HCT116 (cell line): ENCODE data around the gene GSTM4. TPM values are rescaled to one million over a fixed set of nuclear protein-coding genes. Genes with fewer than 3 reads are reported as not detected.

Source experiments
- ATAC-seq: fragments of 200-7000 bp; cut with Tn5 transposase; 2 replicates; pipeline ENCODE4 v1.9.1; 2020; ENCODE audit warnings: mild to moderate bottlenecking, moderate library complexity
- BruUV-seq: library from RNA; stranded (reverse); fragments of 400-500 nt; replicated peaks from 2 replicates; lab custom pipeline; 2021; lab: Mats Ljungman, UMichigan
- CTCF ChIA-PET: fragments of 300-600 bp; sonication (Branson Sonifier 250); formaldehyde crosslinking; loops from one replicate; lab custom pipeline; 2021; ENCODE audit warnings: antibody characterized with exemption; lab: Charles Lee
- POLR2A ChIA-PET: fragments of 300-600, 350-600 bp; sonication (Branson Sonifier 250); formaldehyde crosslinking; loops from one replicate; lab custom pipeline; 2021; ENCODE audit warnings: antibody characterized with exemption; lab: Charles Lee
- RAD21 ChIA-PET, 2 experiments: fragments of 300-600 bp; sonication (Branson Sonifier 250); formaldehyde crosslinking; loops; one replicate each; lab custom pipeline; 2023; ENCODE audit warnings: low total read pairs in 2 of 2; ENCODE audit not compliant: uncharacterized antibody in 2 of 2, unreplicated experiment in 2 of 2, low non-redundant PET in 1 of 2; lab: Charles Lee
- DNase-seq: peaks from one replicate; pipeline ENCODE4 v3.0.0-alpha.2; 2010; ENCODE audit warnings: low read depth, low spot score
- H2AFZ ChIP-seq: fragments of 200-600 bp; shearing (Covaris generic), sonication (generic); 2 replicates; pipeline ENCODE4 v1.6.1; 2017; ENCODE audit warnings: low read depth, mixed run types, mixed read lengths, antibody characterized with exemption, low read length; ENCODE audit not compliant: poor library complexity, severe bottlenecking
- H3K27ac ChIP-seq: 2 replicates; pipeline ENCODE4 v1.5.1; 2012; ENCODE audit warnings: low read depth, low read length
- H3K27me3 ChIP-seq: fragments of 200-600 bp; sonication (generic); 2 replicates; pipeline ENCODE4 v1.6.1; 2016; ENCODE audit warnings: mixed run types, low read length, mixed read lengths; ENCODE audit not compliant: insufficient read depth
- H3K36me3 ChIP-seq, 2 experiments: fragments of 200-500 bp in 1 of 2; fragments of 200-600 bp in 1 of 2; sonication (Bioruptor generic) in 1 of 2; sonication (generic) in 1 of 2; 2 replicates each; pipeline versions ENCODE4 v1.5.1 to v1.6.1; 2014 to 2016; ENCODE audit warnings: low read length in 2 of 2, inconsistent platforms in 1 of 2, mixed read lengths in 1 of 2, mixed run types in 1 of 2; ENCODE audit not compliant: insufficient read depth in 2 of 2, control insufficient read depth in 1 of 2
- H3K4me1 ChIP-seq, 2 experiments: fragments of 200-600 bp in 1 of 2; sonication (generic) in 1 of 2; 2 replicates each; pipeline versions ENCODE4 v1.5.1 to v1.6.1; 2012 to 2017; ENCODE audit warnings: low read length in 2 of 2, inconsistent platforms in 1 of 2, mild to moderate bottlenecking in 1 of 2, mixed read lengths in 1 of 2, mixed run types in 1 of 2, moderate library complexity in 1 of 2; ENCODE audit not compliant: insufficient read depth in 2 of 2, control insufficient read depth in 1 of 2
- H3K4me2 ChIP-seq: fragments of 200-600 bp; sonication (generic); 2 replicates; pipeline ENCODE4 v1.6.1; 2017; ENCODE audit warnings: mixed run types, low read length, mixed read lengths
- H3K4me3 ChIP-seq, 2 experiments: fragments of 200-600 bp in 1 of 2; sonication (generic) in 1 of 2; replicated peaks in 1 of 2; 2 replicates each; pipeline ENCODE4 v1.5.1; 2011 to 2016; ENCODE audit warnings: low read length in 2 of 2, control low read depth in 1 of 2, low read depth in 1 of 2, mild to moderate bottlenecking in 1 of 2, mixed read lengths in 1 of 2, mixed run types in 1 of 2
- H3K79me2 ChIP-seq: fragments of 200-600 bp; sonication (generic); 2 replicates; pipeline ENCODE4 v1.6.1; 2017; ENCODE audit warnings: mild to moderate bottlenecking, mixed run types, low read length, moderate library complexity, mixed read lengths; ENCODE audit not compliant: insufficient read depth
- H3K9ac ChIP-seq: fragments of 200-600 bp; sonication (generic); 2 replicates; pipeline ENCODE4 v1.6.1; 2016; ENCODE audit warnings: low read length, mixed read lengths
- H3K9me2 ChIP-seq: fragments of 200-600 bp; sonication (generic), shearing (Covaris generic); 2 replicates; pipeline ENCODE4 v1.6.1; 2017; ENCODE audit warnings: mixed run types, mild to moderate bottlenecking, moderate library complexity; ENCODE audit not compliant: insufficient read depth
- H3K9me3 ChIP-seq, 2 experiments: fragments of 200-500 bp in 1 of 2; fragments of 200-600 bp in 1 of 2; sonication (Bioruptor generic) in 1 of 2; sonication (generic) in 1 of 2; 2 replicates each; pipeline ENCODE4 v1.6.1; 2014 to 2017; ENCODE audit warnings: low read length in 2 of 2, mixed read lengths in 2 of 2, inconsistent platforms in 1 of 2, low read depth in 1 of 2, mild to moderate bottlenecking in 1 of 2, mixed run types in 1 of 2, moderate library complexity in 1 of 2; ENCODE audit not compliant: control insufficient read depth in 1 of 2, insufficient read depth in 1 of 2
- H4K20me1 ChIP-seq: fragments of 200-600 bp; sonication (generic), shearing (Covaris generic); 2 replicates; pipeline ENCODE4 v1.6.1; 2017; ENCODE audit warnings: mixed run types, mild to moderate bottlenecking, moderate library complexity; ENCODE audit not compliant: insufficient read depth
- CBX3 ChIP-seq: IDR thresholded peaks from 2 replicates; pipeline ENCODE4 v1.6.1; 2012; ENCODE audit warnings: low read depth
- CEBPB ChIP-seq: IDR thresholded peaks from 2 replicates; pipeline ENCODE4 v1.6.1; 2012; ENCODE audit warnings: low read depth
- CTCF ChIP-seq, 3 experiments: fragments of 200-600 bp in 1 of 3; sonication (generic) in 1 of 3; IDR thresholded peaks in 2 of 3; conservative IDR thresholded peaks in 1 of 3; 2 replicates each; pipeline ENCODE4 v1.5.1; 2012 to 2017; ENCODE audit warnings: low read depth in 2 of 3, low read length in 2 of 3, antibody characterized with exemption in 1 of 3, borderline replicate concordance in 1 of 3, control low read depth in 1 of 3, mild to moderate bottlenecking in 1 of 3, mixed read lengths in 1 of 3, mixed run types in 1 of 3, moderate library complexity in 1 of 3; ENCODE audit not compliant: insufficient read depth in 1 of 3
- EGR1 ChIP-seq: IDR thresholded peaks from 2 replicates; pipeline ENCODE4 v1.6.1; 2012; ENCODE audit warnings: low read depth
- ELF1 ChIP-seq: IDR thresholded peaks from 2 replicates; pipeline ENCODE4 v1.6.1; 2012; ENCODE audit warnings: low read depth, borderline replicate concordance
- EZH2 ChIP-seq: fragments of 200-600 bp; sonication (generic); IDR thresholded peaks from 2 replicates; pipeline ENCODE4 v1.6.1; 2017; ENCODE audit warnings: antibody characterized with exemption, mixed run types
- FOSL1 ChIP-seq: IDR thresholded peaks from 2 replicates; pipeline ENCODE4 v1.6.1; 2012; ENCODE audit warnings: low read depth
- MAX ChIP-seq: IDR thresholded peaks from 2 replicates; pipeline ENCODE4 v1.6.1; 2012
- POLR2A ChIP-seq: IDR thresholded peaks from 2 replicates; pipeline ENCODE4 v1.7.0; 2011; ENCODE audit warnings: borderline replicate concordance; ENCODE audit not compliant: insufficient read depth, insufficient read length; ENCODE audit errors: extremely low read depth
- RAD21 ChIP-seq: IDR thresholded peaks from 2 replicates; pipeline ENCODE4 v1.6.1; 2012; ENCODE audit warnings: low read depth, mild to moderate bottlenecking
- REST ChIP-seq: IDR thresholded peaks from 2 replicates; pipeline ENCODE4 v1.6.1; 2012; ENCODE audit warnings: low read depth
- SRF ChIP-seq: IDR thresholded peaks from 2 replicates; pipeline ENCODE4 v1.6.1; 2012; ENCODE audit warnings: low read depth
- ZBTB33 ChIP-seq: IDR thresholded peaks from 2 replicates; pipeline ENCODE4 v1.6.1; 2011; ENCODE audit warnings: mild to moderate bottlenecking, low read length, moderate library complexity; ENCODE audit not compliant: insufficient replicate concordance; ENCODE audit errors: extremely low read depth
- ZFX ChIP-seq: fragments of 450-650 bp; IDR thresholded peaks from 2 replicates; pipeline ENCODE4 v1.6.1; 2017
- intact Hi-C: fragments of 100-400 bp; cut with micrococcal nuclease; formaldehyde crosslinking; loops from 2 replicates; pipeline ENCODE4 v1.10.0; 2022
- total RNA-seq: library from RNA; stranded (reverse); gene quantifications from one replicate; pipeline ENCODE4 v1.2.1, GENCODE V29; 2021; ENCODE audit not compliant: unreplicated experiment

GSTM4 gene
- total RNA-seq, 1 experiment from 2014 or later, result 15.9 TPM

GRCh38 chr1:109616391-109616790 lies 39.5 kb upstream of the GSTM4 start:
- intact Hi-C loops, result no loop called here
- Histone ChIP-seq H3K27ac (no peak overlapping the region), H3K4me3 (no peak overlapping the region), H3K9ac (no peak overlapping the region), H3K27me3 (no peaks in the 10 kb centered on the region), H2AFZ (no peak overlapping the region), H3K9me3 (no peaks in the 10 kb centered on the region), H3K36me3 (no peaks in the 10 kb centered on the region), H3K4me2 (no peak overlapping the region), H4K20me1 (no peaks in the 10 kb centered on the region), H3K79me2 (peaks cover 18% of the 10 kb centered on the region), H3K4me1 (peaks cover 17 to 57% of the 10 kb centered on the region in 2 experiments), H3K9me2 (no peaks in the 10 kb centered on the region)
- CTCF ChIA-PET, result interaction anchor here (1.6 kb wide), 1 partner anchor 24 kb away, joined by 5 read pairs; no protein-coding TSS in a partner anchor
- RAD21 ChIA-PET, result no interaction called here
- BruUV-seq, result no TSS peak
- DNase-seq (no peak), ATAC-seq (no peak)
- POLR2A ChIA-PET, result no interaction called here
- TF ChIP-seq CTCF (IDR thresholded peaks at IDR 0.05 in 2 of 3, conservative IDR thresholded peaks at IDR 0.05 in 1 of 3; ENCODE audit: borderline replicate concordance in 1 of 3, insufficient read depth in 1 of 3, low read depth in 2 of 3, low read length in 2 of 3), result no peak
- TF ChIP-seq EZH2, result no peak
- TF ChIP-seq ZBTB33, result no peak
- TF ChIP-seq ZFX, result no peak
- no peak for TF ChIP-seq ELF1
- no peak for TF ChIP-seq EGR1
- TF ChIP-seq SRF, result no peak
- TF ChIP-seq CEBPB, result no peak
- no peak for TF ChIP-seq FOSL1
- TF ChIP-seq MAX, result no peak
- no peak for TF ChIP-seq RAD21
- TF ChIP-seq REST, result no peak
- TF ChIP-seq CBX3, result no peak
- no peak for TF ChIP-seq POLR2A
- TF ChIP-seq, all 23 proteins: peak for 0
